GM12892 (cell line): Measurements from ENCODE around the gene FAM187B.

Source experiments
- DNase-seq: peaks from one replicate; pipeline ENCODE4 v3.0.0; 2011; ENCODE audit not compliant: insufficient read length
- FAIRE-seq: peaks from 2 replicates; lab custom pipeline; 2011; peaks lifted over from hg19 to GRCh38; lab: Jason Lieb, UNC
- POLR2A ChIP-seq: IDR thresholded peaks from 2 replicates; pipeline ENCODE4 v1.6.1; 2011; ENCODE audit warnings: low read depth, low read length, control low read depth
- POLR2AphosphoS5 ChIP-seq: IDR thresholded peaks from 2 replicates; pipeline ENCODE4 v1.6.1; 2011; ENCODE audit warnings: low read depth, low read length, control low read depth
- TAF1 ChIP-seq: IDR thresholded peaks from 2 replicates; pipeline ENCODE4 v1.6.1; 2011; ENCODE audit warnings: low read depth, mild to moderate bottlenecking, control low read depth, low read length, borderline replicate concordance

Gene FAM187B

GRCh38 chr19:35177377-35178274 is 50.9 kb downstream of the FAM187B start:
- TF ChIP-seq POLR2AphosphoS5, result no peak
- TF ChIP-seq POLR2A, result no peak
- TF ChIP-seq TAF1, result no peak
- FAIRE-seq (no peak), DNase-seq (no peak)

- TF ChIP-seq TAF1 (no peak), POLR2A (no peak), POLR2AphosphoS5 (no peak)
- FAIRE-seq, result no peak
- DNase-seq, result no peak
Measured at GRCh38 chr19:35176181-35176570, 52.4 kb downstream of the FAM187B start.
